Kidney (tissue), 14 donors: ENCODE results near the gene SPOCK1. TPM values are rescaled to one million over a fixed set of nuclear protein-coding genes. Genes with fewer than 3 reads are reported as not detected.

Source experiments
- DNase-seq, 5 donors: peaks; one replicate each; pipeline ENCODE4 v3.0.0-alpha.2; 2013 to 2020
- FAIRE-seq: peaks from 2 replicates; lab custom pipeline; 2012; peaks lifted over from hg19 to GRCh38; lab: Jason Lieb, UNC
- H3K27ac ChIP-seq, 2 donors: one replicate each; pipeline ENCODE4 v1.7.0; 2013; ENCODE audit warnings: low read depth in 2 of 2, low read length in 2 of 2, inconsistent platforms in 1 of 2
- H3K27me3 ChIP-seq: one replicate; pipeline ENCODE4 v1.7.1; 2013; ENCODE audit warnings: low read length, inconsistent platforms; ENCODE audit not compliant: control insufficient read depth, insufficient read depth
- H3K36me3 ChIP-seq, 3 donors: one replicate each; pipeline versions ENCODE4 v1.7.0 to v1.7.1; 2013; ENCODE audit warnings: low read length in 3 of 3, control low read depth in 1 of 3, inconsistent platforms in 1 of 3; ENCODE audit not compliant: insufficient read depth in 3 of 3, control insufficient read depth in 2 of 3
- H3K4me1 ChIP-seq, 3 donors: one replicate each; pipeline versions ENCODE4 v1.7.0 to v1.7.1; 2013; ENCODE audit warnings: low read length in 3 of 3, inconsistent platforms in 1 of 3, low read depth in 1 of 3; ENCODE audit not compliant: control insufficient read depth in 2 of 3, insufficient read depth in 2 of 3
- H3K4me3 ChIP-seq, 3 donors: one replicate each; pipeline versions ENCODE4 v1.7.0 to v1.8.1; 2013; ENCODE audit warnings: low read length in 3 of 3, control low read depth in 1 of 3, inconsistent platforms in 1 of 3
- H3K9ac ChIP-seq, 3 donors: one replicate each; pipeline versions ENCODE4 v1.7.0 to v1.7.1; 2013; ENCODE audit warnings: low read length in 3 of 3, control low read depth in 1 of 3, inconsistent platforms in 1 of 3
- H3K9me3 ChIP-seq, 3 donors: one replicate each; pipeline versions ENCODE4 v1.7.0 to v1.7.1; 2013; ENCODE audit warnings: low read length in 3 of 3, control low read depth in 1 of 3, inconsistent platforms in 1 of 3; ENCODE audit not compliant: control insufficient read depth in 2 of 3, insufficient read depth in 1 of 3
- CTCF ChIP-seq: IDR thresholded peaks from 3 replicates; pipeline ENCODE4 v1.5.1; 2012; ENCODE audit warnings: mild to moderate bottlenecking, moderate library complexity, borderline replicate concordance; ENCODE audit not compliant: insufficient read depth; ENCODE audit errors: extremely low read depth
- intact Hi-C: fragments of 100-400 bp; cut with DNase I; formaldehyde crosslinking; loops from one replicate; pipeline ENCODE4 v1.11.1; 2022
- polyA plus RNA-seq: library from polyadenylated mRNA; stranded (reverse); fragments of 350-450 nt; fragmentation: Illumina TruSeq; extraction: RNeasy Lipid Tissue Mini Kit (QIAGEN cat#74804); gene quantifications from one replicate; pipeline ENCODE4 v1.2.3, GENCODE V29; 2014; ENCODE audit warnings: low read depth, low replicate concordance; ENCODE audit not compliant: insufficient read depth
- total RNA-seq: library from RNA; stranded (reverse); fragmentation: NEBNext Ultra II Directional; extraction: Animal tissue kit (Norgen Biotek cat#: 25700); gene quantifications from one replicate; pipeline ENCODE4 v1.2.1, GENCODE V29; 2021
- donor health status: control.
- donor health status: control.
- donor health status: control.
- donor health status: control.
- donor health status: control.
- donor health status: DM: yes; HTN: yes; CAD: no.
- donor health status: Normal renal cell carcinoma (clear cell type).

SPOCK1 gene
- total and polyA plus RNA-seq, 2 donors from 2014 or later = 15.7 to 32.8 TPM

- Histone ChIP-seq H3K36me3 (no peaks in the 10 kb centered on the region), H3K9ac (no peak overlapping the region), H3K27me3 (no peaks in the 10 kb centered on the region), H3K4me3 (no peak overlapping the region), H3K9me3 (no peaks in the 10 kb centered on the region), H3K27ac (no peak overlapping the region), H3K4me1 (no peaks in the 10 kb centered on the region)
- TF ChIP-seq CTCF = no peak
- DNase-seq (no peak), FAIRE-seq (no peak)
- intact Hi-C loops = no loop called here
Measured at GRCh38 chr5:137014731-137015130, 484.4 kb downstream of the SPOCK1 start.

GRCh38 chr5:137010226-137010625 lies 488.9 kb downstream of the SPOCK1 start:
- Histone ChIP-seq H3K9ac (no peak overlapping the region), H3K36me3 (no peaks in the 10 kb centered on the region), H3K4me1 (no peaks in the 10 kb centered on the region), H3K9me3 (no peaks in the 10 kb centered on the region), H3K4me3 (no peak overlapping the region), H3K27ac (no peak overlapping the region), H3K27me3 (no peaks in the 10 kb centered on the region)
- DNase-seq (no peak), FAIRE-seq (no peak)
- TF ChIP-seq CTCF = no peak
- intact Hi-C loops = no loop called here

- no peaks in the 10 kb centered on the region for H3K27me3 ChIP-seq
- FAIRE-seq (no peak), DNase-seq (no peak)
- H3K4me1 ChIP-seq = no peaks in the 10 kb centered on the region
- no peak overlapping the region for H3K27ac ChIP-seq
- no peak for TF ChIP-seq CTCF
- no peak overlapping the region for H3K9ac ChIP-seq
- no peaks in the 10 kb centered on the region for H3K36me3 ChIP-seq
- H3K4me3 ChIP-seq = no peak overlapping the region
- H3K9me3 ChIP-seq = no peaks in the 10 kb centered on the region
- intact Hi-C loops = no loop called here
Measured at GRCh38 chr5:137004279-137004678, 494.8 kb downstream of the SPOCK1 start.

GRCh38 chr5:137001026-137001569 lies 498.0 kb downstream of the SPOCK1 start:
- H3K4me1 ChIP-seq = no peaks in the 10 kb centered on the region
- DNase-seq (no peak), FAIRE-seq (no peak)
- intact Hi-C loops = no loop called here
- H3K9me3 ChIP-seq = no peaks in the 10 kb centered on the region
- no peak overlapping the region for H3K4me3 ChIP-seq
- no peak overlapping the region for H3K27ac ChIP-seq
- no peak for TF ChIP-seq CTCF
- no peak overlapping the region for H3K9ac ChIP-seq
- no peaks in the 10 kb centered on the region for H3K27me3 ChIP-seq
- H3K36me3 ChIP-seq = no peaks in the 10 kb centered on the region
